ENCODE data around the gene DDX41. TPM values are rescaled to one million over a fixed set of nuclear protein-coding genes. Genes with fewer than 3 reads are reported as not detected.

Gene DDX41
- total and polyA plus RNA-seq, 2 of the 13 experiments (the other 11 are each of a cell fraction or from before 2014, with no cell fraction given): 62.8 to 105 TPM

GRCh38 chr5:177555228-177555627 lies 38.5 kb upstream of the DDX41 start:
- DNase-seq (ENCODE audit: low spot score) (no peak), FAIRE-seq (no peak), ATAC-seq (no peak)
- ChIA-PET POLR2A (no interaction called here), CTCF (ENCODE audit: low intra/inter-chr PET ratio, low total read pairs) (no interaction called here)
- intact Hi-C loops (cut with micrococcal nuclease; ENCODE audit: unreplicated experiment): no loop called here
- Histone ChIP-seq H3K4me2 (ENCODE audit: low read depth, low read length) (peak overlapping the region; percentile 88; the same call in 1 of the 2 replicates), H3K79me2 (ENCODE audit: insufficient read depth, low read length) (peaks cover 43% of the 10 kb centered on the region), H4K20me1 (ENCODE audit: insufficient read depth, low read length) (peaks cover 7% of the 10 kb centered on the region; the same call in 1 of the 2 replicates), H3K36me3 (replicated peaks in 1 of 2; ENCODE audit: control insufficient read depth in 1 of 2, insufficient read depth in 2 of 2, low read length in 2 of 2) (peaks cover 5 to 16% of the 10 kb centered on the region in 2 experiments; a peak in 4 of 5 replicates), H3K27me3 (ENCODE audit: control insufficient read depth in 1 of 2, insufficient read depth in 2 of 2, low read length in 2 of 2) (no peaks in the 10 kb centered on the region), H3K9me3 (ENCODE audit: low read length) (no peaks in the 10 kb centered on the region), H3K4me3 (replicated peaks in 1 of 3; ENCODE audit: insufficient read depth in 1 of 3, low read depth in 2 of 3, low read length in 3 of 3) (peak overlapping the region in 2 of 3 experiments; percentile 39 to 96; a peak in 2 of 6 replicates), H3K4me1 (ENCODE audit: insufficient read depth, low read length) (peaks cover 59% of the 10 kb centered on the region), H3K9ac (ENCODE audit: insufficient read depth, low read depth, low read length) (no peak overlapping the region), H3K27ac (ENCODE audit: extremely low read length, insufficient read depth, low read length) (no peak overlapping the region), H2AFZ (ENCODE audit: low read length) (peak overlapping the region; percentile 59)
- TF ChIP-seq ZUFSP (CRISPR knock-in tag; IDR thresholded peaks at IDR 0.05; ENCODE audit: borderline replicate concordance): no peak
- no peak for TF ChIP-seq NR2F1 (CRISPR knock-in tag; IDR thresholded peaks at IDR 0.05)
- no peak for TF ChIP-seq SMAD1 (CRISPR knock-in tag; IDR thresholded peaks at IDR 0.05; ENCODE audit: borderline replicate concordance, low read depth)
- no peak for TF ChIP-seq TCF7 (IDR thresholded peaks at IDR 0.05; ENCODE audit: low read depth)
- in situ Hi-C loops (cut with HindIII; ENCODE audit: extremely low pct_ligation_motif_present, low pct_unique_long_range_greater_than_20kb): no loop called here
- BruUV-seq (replicated peaks): no TSS peak
- WGBS (ENCODE audit: low lambda C conversion rate): 97% methylated on average over 2 of the region's 2 CpGs

GRCh38 chr5:177554474-177555111 lies 37.8 kb upstream of the DDX41 start, which contains the start of gene FAM193B:
TSS of gene FAM193B (minus strand) at chr5:177554563. CDS start at chr5:177554458, 105 bp downstream.
- CTCF ChIA-PET (ENCODE audit: low intra/inter-chr PET ratio, low total read pairs): no interaction called here
- FAIRE-seq: peak; percentile 50
- peaks cover 48% of the 10 kb centered on the region for H3K79me2 ChIP-seq (ENCODE audit: insufficient read depth, low read length)
- peaks cover 59% of the 10 kb centered on the region for H3K4me1 ChIP-seq (ENCODE audit: insufficient read depth, low read length)
- peak; percentile 85 for DNase-seq (ENCODE audit: low spot score)
- peaks cover 7% of the 10 kb centered on the region; the same call in 1 of the 2 replicates for H4K20me1 ChIP-seq (ENCODE audit: insufficient read depth, low read length)
- 22% methylated on average over 20 of the region's 49 CpGs for WGBS (ENCODE audit: low lambda C conversion rate)
- peaks cover 5 to 18% of the 10 kb centered on the region in 2 experiments; a peak in 4 of 5 replicates for H3K36me3 ChIP-seq (replicated peaks in 1 of 2; ENCODE audit: control insufficient read depth in 1 of 2, insufficient read depth in 2 of 2, low read length in 2 of 2)
- POLR2A ChIA-PET: interaction anchor here (1.0 kb wide), 1 partner anchor 38 kb away, joined by 4 read pairs; the partner anchor contains the start of gene TMED9
- in situ Hi-C loops (cut with HindIII; ENCODE audit: extremely low pct_ligation_motif_present, low pct_unique_long_range_greater_than_20kb): no loop called here
- peak within 1 kb of the TSS; percentile 86 for H3K9ac ChIP-seq (ENCODE audit: insufficient read depth, low read depth, low read length)
- peak within 1 kb of the TSS; percentile 96 to 98 (median 98) for H3K4me3 ChIP-seq (replicated peaks in 1 of 3; ENCODE audit: insufficient read depth in 1 of 3, low read depth in 2 of 3, low read length in 3 of 3)
- H3K9me3 ChIP-seq (ENCODE audit: low read length): no peaks in the 10 kb centered on the region
- peak; percentile 78 for ATAC-seq
- BruUV-seq (replicated peaks): TSS peak; percentile 39
- no peaks in the 10 kb centered on the region for H3K27me3 ChIP-seq (ENCODE audit: control insufficient read depth in 1 of 2, insufficient read depth in 2 of 2, low read length in 2 of 2)
- peak within 1 kb of the TSS; percentile 56 for H3K27ac ChIP-seq (ENCODE audit: extremely low read length, insufficient read depth, low read length)
- intact Hi-C loops (cut with micrococcal nuclease; ENCODE audit: unreplicated experiment): loop anchor here (5.0 kb wide), 1 partner anchor 37 kb away; the partner anchor contains the start of gene DDX41
- peak within 1 kb of the TSS; percentile 88 for H3K4me2 ChIP-seq (ENCODE audit: low read depth, low read length)
- peak within 1 kb of the TSS; percentile 59 for H2AFZ ChIP-seq (ENCODE audit: low read length)
- TF ChIP-seq ZNF687 (CRISPR knock-in tag; IDR thresholded peaks at IDR 0.05) (peak; percentile 64), ATF1 (CRISPR knock-in tag; IDR thresholded peaks at IDR 0.05) (peak; percentile 46; the same call in 1 of the 2 replicates), NONO (IDR thresholded peaks at IDR 0.05) (no peak), NONO (CRISPR knock-in tag; conservative IDR thresholded peaks at IDR 0.05) (peak; percentile 50; the same call in 1 of the 2 replicates), SALL1 (CRISPR knock-in tag; IDR thresholded peaks at IDR 0.05) (peak; percentile 77; the same call in 1 of the 2 replicates), MIER3 (CRISPR knock-in tag; IDR thresholded peaks at IDR 0.05; ENCODE audit: borderline replicate concordance) (no peak; the same call in 1 of the 2 replicates)

All from HepG2 (cell line).